Hepatocyte (in vitro differentiated cells): ENCODE data around the gene HERC4. TPM values are rescaled to one million over a fixed set of nuclear protein-coding genes. Genes with fewer than 3 reads are reported as not detected.

Experiments used
- DNase-seq: peaks from one replicate; pipeline ENCODE4 v3.0.0-alpha.2; 2016; ENCODE audit warnings: low spot score
- H2AFZ ChIP-seq: fragments of 200-600 bp; sonication (generic); 2 replicates; pipeline ENCODE4 v1.6.0; 2016; ENCODE audit warnings: antibody characterized with exemption, mild to moderate bottlenecking
- H3K27ac ChIP-seq: fragments of 200-600 bp; sonication (generic); 2 replicates; pipeline ENCODE4 v1.5.1; 2016; ENCODE audit warnings: mild to moderate bottlenecking
- H3K27me3 ChIP-seq: fragments of 200-600 bp; sonication (generic); 2 replicates; pipeline ENCODE4 v1.6.1; 2016
- H3K36me3 ChIP-seq: fragments of 200-600 bp; sonication (generic); replicated peaks from 2 replicates; pipeline ENCODE4 v1.5.1; 2016; ENCODE audit warnings: low read depth; ENCODE audit not compliant: insufficient read depth
- H3K4me1 ChIP-seq: fragments of 200-600 bp; sonication (generic); 2 replicates; pipeline ENCODE4 v1.5.1; 2016; ENCODE audit warnings: mild to moderate bottlenecking, moderate library complexity; ENCODE audit not compliant: insufficient read depth
- H3K4me2 ChIP-seq: fragments of 200-600 bp; sonication (generic); 2 replicates; pipeline ENCODE4 v1.6.0; 2016
- H3K4me3 ChIP-seq: fragments of 200-600 bp; sonication (generic); 2 replicates; pipeline ENCODE4 v1.5.1; 2016; ENCODE audit warnings: mild to moderate bottlenecking
- H3K79me2 ChIP-seq: fragments of 200-600 bp; sonication (generic); 2 replicates; pipeline ENCODE4 v1.6.0; 2017; ENCODE audit warnings: mild to moderate bottlenecking
- H3K9me2 ChIP-seq: fragments of 200-600 bp; sonication (generic); replicated peaks from 2 replicates; pipeline ENCODE4 v1.6.0; 2017; ENCODE audit warnings: mild to moderate bottlenecking; ENCODE audit not compliant: insufficient read depth
- H3K9me3 ChIP-seq: fragments of 200-600 bp; sonication (generic); 2 replicates; pipeline ENCODE4 v1.5.1; 2016; ENCODE audit warnings: low read depth, mild to moderate bottlenecking
- H4K20me1 ChIP-seq: fragments of 200-600 bp; sonication (generic); 2 replicates; pipeline ENCODE4 v1.6.0; 2016; ENCODE audit warnings: mild to moderate bottlenecking; ENCODE audit not compliant: insufficient read depth, poor library complexity, severe bottlenecking
- EZH2 ChIP-seq: fragments of 200-600 bp; sonication (generic); IDR thresholded peaks from 2 replicates; pipeline ENCODE4 v1.6.1; 2016; ENCODE audit warnings: antibody characterized with exemption, mild to moderate bottlenecking, borderline replicate concordance
- EZH2phosphoT487 ChIP-seq: fragments of 200-600 bp; sonication (generic); IDR thresholded peaks from one replicate; pipeline ENCODE4 v1.6.1; 2018; ENCODE audit warnings: antibody characterized with exemption, mild to moderate bottlenecking, low read depth, moderate library complexity; ENCODE audit not compliant: unreplicated experiment, severe bottlenecking
- WGBS: methylation state at CpG from one replicate; pipeline ENCODE4 v1.1.6; 2016; ENCODE audit warnings: low lambda C conversion rate; ENCODE audit errors: missing lambda C conversion rate; 5-methylcytosine and 5-hydroxymethylcytosine counted together
- polyA plus RNA-seq: library from polyadenylated mRNA; unstranded; fragments of >200 nt; fragmentation: Nextera tagmentation; extraction: Ambion mirVana; gene quantifications from 2 replicates; pipeline ENCODE4 v1.2.1, GENCODE V29; 2016
- total RNA-seq: library from RNA; depleted of rRNA; stranded (reverse); fragments of >200 nt; gene quantifications from 2 replicates; pipeline ENCODE4 v1.2.3, GENCODE V29; 2014
- TF ChIP-seq, protein P1 (sequence below): fragments of 200-600 bp; sonication (generic); IDR thresholded peaks from 2 replicates; pipeline ENCODE4 v1.5.1; 2016; ENCODE audit warnings: antibody characterized with exemption, mild to moderate bottlenecking; ENCODE audit not compliant: poor library complexity

Gene HERC4
- total and polyA plus RNA-seq, 2 experiments from 2014 or later: 23.3 to 54.0 TPM

- Histone ChIP-seq H2AFZ (no peak overlapping the region), H3K9me3 (no peaks in the 10 kb centered on the region), H3K4me2 (no peak overlapping the region), H3K4me1 (no peaks in the 10 kb centered on the region), H3K36me3 (no peaks in the 10 kb centered on the region), H3K27ac (no peak overlapping the region), H4K20me1 (no peaks in the 10 kb centered on the region), H3K79me2 (no peaks in the 10 kb centered on the region), H3K4me3 (no peak overlapping the region), H3K9me2 (no peaks in the 10 kb centered on the region), H3K27me3 (no peaks in the 10 kb centered on the region)
- no peak for DNase-seq
- WGBS: 93% methylated on average over 1 of the region's 1 CpG
- TF ChIP-seq EZH2: no peak
- TF ChIP-seq EZH2phosphoT487: no peak
- TF ChIP-seq, protein P1, sequence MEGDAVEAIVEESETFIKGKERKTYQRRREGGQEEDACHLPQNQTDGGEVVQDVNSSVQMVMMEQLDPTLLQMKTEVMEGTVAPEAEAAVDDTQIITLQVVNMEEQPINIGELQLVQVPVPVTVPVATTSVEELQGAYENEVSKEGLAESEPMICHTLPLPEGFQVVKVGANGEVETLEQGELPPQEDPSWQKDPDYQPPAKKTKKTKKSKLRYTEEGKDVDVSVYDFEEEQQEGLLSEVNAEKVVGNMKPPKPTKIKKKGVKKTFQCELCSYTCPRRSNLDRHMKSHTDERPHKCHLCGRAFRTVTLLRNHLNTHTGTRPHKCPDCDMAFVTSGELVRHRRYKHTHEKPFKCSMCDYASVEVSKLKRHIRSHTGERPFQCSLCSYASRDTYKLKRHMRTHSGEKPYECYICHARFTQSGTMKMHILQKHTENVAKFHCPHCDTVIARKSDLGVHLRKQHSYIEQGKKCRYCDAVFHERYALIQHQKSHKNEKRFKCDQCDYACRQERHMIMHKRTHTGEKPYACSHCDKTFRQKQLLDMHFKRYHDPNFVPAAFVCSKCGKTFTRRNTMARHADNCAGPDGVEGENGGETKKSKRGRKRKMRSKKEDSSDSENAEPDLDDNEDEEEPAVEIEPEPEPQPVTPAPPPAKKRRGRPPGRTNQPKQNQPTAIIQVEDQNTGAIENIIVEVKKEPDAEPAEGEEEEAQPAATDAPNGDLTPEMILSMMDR: no peak
Observed at GRCh38 chr10:67925449-67926005, 149.6 kb downstream of the HERC4 start.

- Histone ChIP-seq H3K4me1 (no peaks in the 10 kb centered on the region), H2AFZ (no peak overlapping the region), H3K36me3 (no peaks in the 10 kb centered on the region), H3K4me2 (no peak overlapping the region), H3K9me3 (no peaks in the 10 kb centered on the region), H3K9me2 (no peaks in the 10 kb centered on the region), H3K79me2 (no peaks in the 10 kb centered on the region), H3K27ac (no peak overlapping the region), H4K20me1 (no peaks in the 10 kb centered on the region), H3K27me3 (no peaks in the 10 kb centered on the region), H3K4me3 (no peak overlapping the region)
- DNase-seq: no peak
- 96% methylated on average over 3 of the region's 3 CpGs for WGBS
- TF ChIP-seq, protein P1: no peak
- TF ChIP-seq EZH2phosphoT487 (no peak), EZH2 (no peak)
Observed at GRCh38 chr10:67924136-67924535, 150.9 kb downstream of the HERC4 start.

DNA sequence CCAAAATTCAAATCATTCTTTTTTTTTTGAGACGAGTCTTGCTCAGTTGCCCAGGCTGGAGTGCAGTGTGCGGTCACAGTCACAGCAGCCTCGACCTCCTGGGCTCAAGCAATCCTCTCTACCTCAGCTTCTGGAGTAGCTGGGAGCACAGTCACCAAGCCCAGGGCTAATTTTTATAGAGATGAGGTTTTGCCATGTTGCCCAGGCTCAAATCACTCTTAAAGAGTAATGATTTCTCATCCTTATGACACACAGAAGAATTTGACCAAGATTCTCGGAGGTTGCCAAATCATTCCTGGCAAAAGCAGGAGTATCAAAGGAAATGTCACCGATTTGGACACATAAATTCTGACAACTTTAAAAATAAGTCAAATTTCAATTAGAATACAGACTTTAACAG lies 151.5 kb downstream of the HERC4 start:
- no peak for DNase-seq
- Histone ChIP-seq H3K4me2 (no peak overlapping the region), H3K9me3 (no peaks in the 10 kb centered on the region), H3K36me3 (no peaks in the 10 kb centered on the region), H3K4me1 (no peaks in the 10 kb centered on the region), H3K27me3 (no peaks in the 10 kb centered on the region), H3K79me2 (no peaks in the 10 kb centered on the region), H3K9me2 (no peaks in the 10 kb centered on the region), H3K4me3 (no peak overlapping the region), H3K27ac (no peak overlapping the region), H2AFZ (no peak overlapping the region), H4K20me1 (no peaks in the 10 kb centered on the region)
- WGBS: 95% methylated on average over 5 of the region's 5 CpGs
- TF ChIP-seq, protein P1: no peak
- TF ChIP-seq EZH2phosphoT487: no peak
- TF ChIP-seq EZH2: no peak
